ENCODE measurements around the gene PDGFD.

Gene PDGFD

GRCh38 chr11:104183593-104183992 is 19.6 kb upstream of the PDGFD start:
- DNase-seq (ENCODE audit: low read depth) = no peak
- TF ChIP-seq CTCF (IDR thresholded peaks at IDR 0.05; ENCODE audit: low read depth, low read length, missing control alignments) = no peak
- in situ Hi-C loops (cut with HindIII; ENCODE audit: low sequenced_read_pairs) = no loop called here
- no peak overlapping the region for H3K4me3 ChIP-seq (ENCODE audit: low read depth, low read length)

- in situ Hi-C loops (cut with HindIII; ENCODE audit: low sequenced_read_pairs) = no loop called here
- H3K4me3 ChIP-seq (ENCODE audit: low read depth, low read length) = no peak overlapping the region
- TF ChIP-seq CTCF (IDR thresholded peaks at IDR 0.05; ENCODE audit: low read depth, low read length, missing control alignments) = no peak
- no peak for DNase-seq (ENCODE audit: low read depth)
These were observed 11.8 kb upstream of the PDGFD start for GRCh38 chr11:104175769-104176168.

- TF ChIP-seq CTCF (IDR thresholded peaks at IDR 0.05; ENCODE audit: low read depth, low read length, missing control alignments) = no peak
- H3K4me3 ChIP-seq (ENCODE audit: low read depth, low read length) = no peak overlapping the region
- DNase-seq (ENCODE audit: low read depth) = no peak
- in situ Hi-C loops (cut with HindIII; ENCODE audit: low sequenced_read_pairs) = loop anchor here (10.0 kb wide), 1 partner anchor 364 kb away; no protein-coding TSS in a partner anchor
These were observed 5.1 kb upstream of the PDGFD start for GRCh38 chr11:104169091-104169490.

- no peak overlapping the region for H3K4me3 ChIP-seq (ENCODE audit: low read depth, low read length)
- in situ Hi-C loops (cut with HindIII; ENCODE audit: low sequenced_read_pairs) = loop anchor here (10.0 kb wide), 1 partner anchor 360 kb away; no protein-coding TSS in a partner anchor
- no peak for TF ChIP-seq CTCF (IDR thresholded peaks at IDR 0.05; ENCODE audit: low read depth, low read length, missing control alignments)
- DNase-seq (ENCODE audit: low read depth) = no peak
These were observed 1.1 kb upstream of the PDGFD start for GRCh38 chr11:104165014-104165413.

GRCh38 chr11:104163100-104164027 is 583 bp downstream of the PDGFD start:
- TF ChIP-seq CTCF (IDR thresholded peaks at IDR 0.05; ENCODE audit: low read depth, low read length, missing control alignments) = no peak
- no peak for DNase-seq (ENCODE audit: low read depth)
- peak overlapping the region; percentile 67 for H3K4me3 ChIP-seq (ENCODE audit: low read depth, low read length)
- in situ Hi-C loops (cut with HindIII; ENCODE audit: low sequenced_read_pairs) = loop anchor here (10.0 kb wide), 1 partner anchor 359 kb away; no protein-coding TSS in a partner anchor

- no peak overlapping the region for H3K4me3 ChIP-seq (ENCODE audit: low read depth, low read length)
- in situ Hi-C loops (cut with HindIII; ENCODE audit: low sequenced_read_pairs) = loop anchor here (10.0 kb wide), 1 partner anchor 357 kb away; no protein-coding TSS in a partner anchor
- no peak for TF ChIP-seq CTCF (IDR thresholded peaks at IDR 0.05; ENCODE audit: low read depth, low read length, missing control alignments)
- no peak for DNase-seq (ENCODE audit: low read depth)
These were observed 2.0 kb downstream of the PDGFD start for GRCh38 chr11:104161751-104162450.

Data from astrocyte of the cerebellum (primary cell).